ENCODE results near the gene C16orf74.

DNA sequence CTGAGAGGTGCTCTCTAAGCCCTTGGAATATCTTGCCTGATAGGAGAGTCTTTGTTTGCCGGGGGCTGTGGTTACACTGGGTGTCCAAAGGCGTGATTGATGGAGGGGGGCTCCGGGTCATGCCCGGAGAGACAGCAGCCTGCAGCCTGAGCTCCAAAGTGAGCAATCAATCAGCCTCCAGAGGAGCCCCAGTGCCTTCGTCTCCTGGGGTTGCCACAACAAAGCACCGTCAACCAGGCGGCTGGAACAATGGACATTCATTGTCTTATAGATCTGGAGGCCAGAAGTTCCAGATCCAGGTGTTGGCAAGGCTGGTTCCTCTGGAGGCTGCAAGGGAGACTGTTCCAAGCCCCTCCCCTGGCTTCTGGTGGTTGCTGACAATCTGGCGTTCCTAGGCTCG, 38.1 kb downstream of the C16orf74 start:
- TF ChIP-seq POLR2A (IDR thresholded peaks at IDR 0.05), result no peak
- TF ChIP-seq, protein P1, sequence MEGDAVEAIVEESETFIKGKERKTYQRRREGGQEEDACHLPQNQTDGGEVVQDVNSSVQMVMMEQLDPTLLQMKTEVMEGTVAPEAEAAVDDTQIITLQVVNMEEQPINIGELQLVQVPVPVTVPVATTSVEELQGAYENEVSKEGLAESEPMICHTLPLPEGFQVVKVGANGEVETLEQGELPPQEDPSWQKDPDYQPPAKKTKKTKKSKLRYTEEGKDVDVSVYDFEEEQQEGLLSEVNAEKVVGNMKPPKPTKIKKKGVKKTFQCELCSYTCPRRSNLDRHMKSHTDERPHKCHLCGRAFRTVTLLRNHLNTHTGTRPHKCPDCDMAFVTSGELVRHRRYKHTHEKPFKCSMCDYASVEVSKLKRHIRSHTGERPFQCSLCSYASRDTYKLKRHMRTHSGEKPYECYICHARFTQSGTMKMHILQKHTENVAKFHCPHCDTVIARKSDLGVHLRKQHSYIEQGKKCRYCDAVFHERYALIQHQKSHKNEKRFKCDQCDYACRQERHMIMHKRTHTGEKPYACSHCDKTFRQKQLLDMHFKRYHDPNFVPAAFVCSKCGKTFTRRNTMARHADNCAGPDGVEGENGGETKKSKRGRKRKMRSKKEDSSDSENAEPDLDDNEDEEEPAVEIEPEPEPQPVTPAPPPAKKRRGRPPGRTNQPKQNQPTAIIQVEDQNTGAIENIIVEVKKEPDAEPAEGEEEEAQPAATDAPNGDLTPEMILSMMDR (IDR thresholded peaks at IDR 0.05), result no peak
